H1 (cell line): Measurements from ENCODE around the gene WDR1. TPM values are rescaled to one million over a fixed set of nuclear protein-coding genes. Genes with fewer than 3 reads are reported as not detected.

Experiments used
- EZH2 ChIP-seq: fragments of 200-600 bp; sonication (generic); IDR thresholded peaks from 2 replicates; pipeline ENCODE4 v1.7.1; 2012; ENCODE audit warnings: low read depth, mild to moderate bottlenecking, moderate library complexity, low read length, inconsistent platforms; ENCODE audit not compliant: severe bottlenecking
- JUN ChIP-seq: IDR thresholded peaks from 2 replicates; pipeline ENCODE4 v1.6.1; 2011; ENCODE audit warnings: low read depth, mild to moderate bottlenecking, improper control_type of control experiment, low read length
- polyA plus RNA-seq, 7 experiments: library from polyadenylated mRNA; depleted of rRNA in 3 of 7; stranded (reverse) in 5 of 7; unstranded in 2 of 7; fragments of >200 nt in 5 of 7; fragments of 200-250 nt in 2 of 7; gene quantifications; 1 replicate in 5 of 7; 2 replicates in 1 of 7; 4 replicates in 1 of 7; pipeline versions ENCODE4 v1.2.1 to v1.2.3, GENCODE V29; 2011 to 2013; ENCODE audit warnings: missing spikeins in 2 of 7, mixed read lengths in 2 of 7
- total RNA-seq: library from RNA; stranded (reverse); fragmentation: NEBNext Ultra II Directional; extraction: Animal tissue kit (Norgen Biotek cat#: 25700); gene quantifications from 2 replicates; pipeline ENCODE4 v1.2.1, GENCODE V29; 2021
- TF ChIP-seq, protein P1 (sequence below): IDR thresholded peaks from 2 replicates; pipeline ENCODE4 v1.6.1; 2011; ENCODE audit warnings: low read length, improper control_type of control experiment

Gene WDR1
- total and polyA plus RNA-seq, 2 of the 8 experiments (the other 6 are each of a cell fraction or from before 2014, with no cell fraction given), result 315 to 377 TPM

DNA sequence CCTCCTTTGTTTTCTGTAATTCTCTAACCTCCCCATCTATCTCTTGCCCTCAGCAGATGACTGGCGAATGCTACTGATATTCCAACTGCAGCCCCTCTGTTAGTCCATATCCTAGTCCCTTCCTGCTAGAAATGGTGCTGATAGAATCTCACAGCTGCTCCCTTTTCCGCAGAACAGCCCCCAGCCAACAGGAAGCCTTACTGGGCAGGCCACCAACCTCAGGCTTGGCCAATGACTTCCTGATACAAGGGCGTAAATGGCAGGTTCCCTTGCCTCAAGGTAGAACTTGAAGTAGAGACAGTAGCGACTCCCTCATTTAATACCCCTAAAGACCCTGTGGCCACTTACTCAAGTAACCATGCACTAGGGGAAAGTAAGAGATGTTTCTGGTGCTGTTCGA lies 68.6 kb downstream of the WDR1 start (continued):
- TF ChIP-seq, protein P1, sequence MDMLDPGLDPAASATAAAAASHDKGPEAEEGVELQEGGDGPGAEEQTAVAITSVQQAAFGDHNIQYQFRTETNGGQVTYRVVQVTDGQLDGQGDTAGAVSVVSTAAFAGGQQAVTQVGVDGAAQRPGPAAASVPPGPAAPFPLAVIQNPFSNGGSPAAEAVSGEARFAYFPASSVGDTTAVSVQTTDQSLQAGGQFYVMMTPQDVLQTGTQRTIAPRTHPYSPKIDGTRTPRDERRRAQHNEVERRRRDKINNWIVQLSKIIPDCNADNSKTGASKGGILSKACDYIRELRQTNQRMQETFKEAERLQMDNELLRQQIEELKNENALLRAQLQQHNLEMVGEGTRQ, result no peak
- TF ChIP-seq JUN (no peak), EZH2 (no peak)
